SU-DHL-6 (cell line): ENCODE data around the gene PDK3.

Experiments
- CTCF ChIP-seq: fragments of 200-600 bp; sonication (generic); IDR thresholded peaks from one replicate; pipeline ENCODE4 v1.5.1; 2017; ENCODE audit warnings: antibody characterized with exemption, mild to moderate bottlenecking, low read length, moderate library complexity; ENCODE audit not compliant: insufficient read depth, poor library complexity, severe bottlenecking
- EZH2phosphoT487 ChIP-seq: fragments of 200-600 bp; sonication (generic), shearing (Covaris generic); conservative IDR thresholded peaks from 2 replicates; pipeline ENCODE4 v1.6.1; 2018; ENCODE audit warnings: mild to moderate bottlenecking, antibody characterized with exemption, low read length, moderate library complexity, mixed read lengths

DNA sequence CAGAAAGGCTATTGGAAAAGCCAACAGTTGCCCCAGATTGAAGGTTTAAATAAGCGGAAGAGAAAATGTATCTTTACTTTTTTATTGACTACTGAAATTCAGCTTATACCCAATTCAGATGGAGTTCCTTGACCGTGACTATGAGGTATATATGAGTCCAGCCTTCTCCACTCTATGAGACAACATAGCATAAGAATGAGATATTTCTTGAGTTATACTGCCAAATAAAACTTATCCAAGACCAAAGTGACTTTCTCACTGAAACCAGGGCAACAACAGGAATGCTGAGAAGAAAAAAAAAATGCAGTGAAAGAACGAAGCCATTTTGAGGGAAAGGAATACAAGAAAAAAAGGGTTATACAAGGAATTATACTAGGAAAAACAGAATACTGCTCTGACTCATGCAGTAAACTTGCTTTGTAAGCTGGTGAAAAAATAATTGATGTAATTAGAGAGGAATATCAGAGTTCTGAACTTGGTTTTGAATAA lies 16.3 kb upstream of the PDK3 start:
- no peak for TF ChIP-seq CTCF
- no peak for TF ChIP-seq EZH2phosphoT487
